HEK293T (cell line): ENCODE measurements around the gene SNRNP200.

Source experiments
- ARNT ChIP-seq: fragments of 450-650 bp; IDR thresholded peaks from 2 replicates; pipeline ENCODE4 v1.6.1; 2017; ENCODE audit warnings: mild to moderate bottlenecking
- FOXK2 ChIP-seq: fragments of 450-650 bp; IDR thresholded peaks from 2 replicates; pipeline ENCODE4 v1.6.1; 2016; ENCODE audit warnings: mild to moderate bottlenecking
- FOXM1 ChIP-seq: fragments of 450-650 bp; IDR thresholded peaks from 2 replicates; pipeline ENCODE4 v1.6.1; 2017; ENCODE audit warnings: mild to moderate bottlenecking, borderline replicate concordance
- HDGF ChIP-seq: fragments of 450-650 bp; IDR thresholded peaks from 2 replicates; pipeline ENCODE4 v1.6.1; 2017; ENCODE audit warnings: antibody characterized with exemption, borderline replicate concordance
- L3MBTL2 ChIP-seq: fragments of 450-650 bp; conservative IDR thresholded peaks from 2 replicates; pipeline ENCODE4 v1.6.1; 2016; ENCODE audit warnings: mild to moderate bottlenecking
- LEF1 ChIP-seq: fragments of 450-650 bp; IDR thresholded peaks from 2 replicates; pipeline ENCODE4 v1.6.1; 2017; ENCODE audit warnings: mild to moderate bottlenecking, borderline replicate concordance
- SP1 ChIP-seq: fragments of 450-650 bp; IDR thresholded peaks from 2 replicates; pipeline ENCODE4 v1.6.1; 2017
- SUZ12 ChIP-seq: fragments of 450-650 bp; IDR thresholded peaks from 2 replicates; pipeline ENCODE4 v1.6.1; 2016; ENCODE audit warnings: mild to moderate bottlenecking
- TARDBP ChIP-seq: fragments of 450-650 bp; IDR thresholded peaks from 2 replicates; pipeline ENCODE4 v1.6.1; 2016
- ZNF384 ChIP-seq: fragments of 450-650 bp; IDR thresholded peaks from 2 replicates; pipeline ENCODE4 v1.6.1; 2016

DNA sequence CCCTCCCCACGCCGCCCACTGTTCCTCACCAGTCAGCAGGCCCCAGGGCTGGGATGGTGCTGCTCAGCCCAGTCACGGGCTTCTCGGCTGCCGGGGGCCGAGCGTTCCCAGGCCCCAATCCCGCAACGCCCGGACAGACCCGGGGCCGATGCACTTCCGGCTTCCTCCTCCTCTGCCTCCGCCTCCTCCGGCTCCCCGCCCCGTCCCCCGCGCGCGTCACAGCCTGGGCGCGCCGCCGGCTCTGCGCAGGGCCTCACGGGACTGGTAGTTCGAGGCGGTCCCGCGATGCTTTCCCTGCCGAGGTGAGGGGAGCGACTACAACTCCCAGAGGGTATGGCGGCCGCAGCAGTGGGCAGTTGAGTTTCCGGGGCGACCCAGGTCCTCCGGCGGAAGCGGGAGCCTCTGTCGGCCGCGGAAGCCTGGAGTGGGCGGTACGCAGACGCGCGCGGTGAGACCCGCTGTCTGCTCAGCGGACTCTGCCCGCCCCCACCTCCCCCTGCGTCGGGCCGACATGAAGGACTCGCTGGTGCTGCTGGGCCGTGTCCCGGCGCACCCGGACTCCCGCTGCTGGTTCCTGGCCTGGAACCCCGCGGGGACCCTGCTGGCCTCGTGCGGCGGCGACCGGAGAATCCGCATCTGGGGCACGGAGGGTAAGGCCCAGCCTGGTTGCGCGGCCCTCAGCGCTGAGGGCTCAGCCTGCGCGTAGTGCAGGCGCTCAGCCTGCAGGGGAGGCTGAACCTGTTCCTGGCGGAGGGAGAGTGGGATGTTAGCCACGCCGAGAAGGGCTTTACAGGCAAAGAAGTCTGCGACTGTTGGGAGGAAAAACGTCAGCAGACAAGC is 39.3 kb downstream of the SNRNP200 start, which contains the start of the genes CIAO1 and TMEM127:
- TF ChIP-seq L3MBTL2 (peak; percentile 60), FOXM1 (no peak), SP1 (no peak), SUZ12 (no peak), ZNF384 (no peak), HDGF (no peak; the same call in 1 of the 2 replicates), ARNT (no peak), LEF1 (no peak), FOXK2 (no peak), TARDBP (no peak)
